GM15510 (cell line): ENCODE measurements around the gene FARP2.

Experiments used
- POLR2A ChIP-seq: IDR thresholded peaks from 3 replicates; pipeline ENCODE4 v1.6.1; 2011; ENCODE audit warnings: borderline replicate concordance; ENCODE audit not compliant: insufficient read length; ENCODE audit errors: extremely low read depth

Gene FARP2

GRCh38 chr2:241461693-241462677 is 105.9 kb downstream of the FARP2 start:
- no peak for TF ChIP-seq POLR2A

GRCh38 chr2:241463276-241464135 is 107.4 kb downstream of the FARP2 start:
- TF ChIP-seq POLR2A: no peak

GRCh38 chr2:241465543-241465942 is 109.5 kb downstream of the FARP2 start:
- no peak for TF ChIP-seq POLR2A

GRCh38 chr2:241466230-241466629 is 110.1 kb downstream of the FARP2 start:
- no peak for TF ChIP-seq POLR2A

GRCh38 chr2:241467777-241468475 is 111.8 kb downstream of the FARP2 start:
- TF ChIP-seq POLR2A: no peak

GRCh38 chr2:241468476-241468781 is 112.3 kb downstream of the FARP2 start:
- TF ChIP-seq POLR2A: no peak

GRCh38 chr2:241469746-241470145 is 113.7 kb downstream of the FARP2 start:
- TF ChIP-seq POLR2A: no peak

GRCh38 chr2:241473399-241473798 is 117.3 kb downstream of the FARP2 start:
- no peak for TF ChIP-seq POLR2A

GRCh38 chr2:241475267-241475666 is 119.2 kb downstream of the FARP2 start:
- TF ChIP-seq POLR2A: no peak

GRCh38 chr2:241478166-241478565 is 122.1 kb downstream of the FARP2 start:
- TF ChIP-seq POLR2A: no peak

GRCh38 chr2:241479026-241479898 is 123.2 kb downstream of the FARP2 start:
- no peak for TF ChIP-seq POLR2A

GRCh38 chr2:241481687-241482086 is 125.6 kb downstream of the FARP2 start:
- no peak for TF ChIP-seq POLR2A

GRCh38 chr2:241482126-241482955 is 126.3 kb downstream of the FARP2 start:
- TF ChIP-seq POLR2A: no peak
